ENCODE data around the gene PCID2.
"Not testable (repeated sequence)": the region's sequence is repeated elsewhere in the genome, so short reads cannot be mapped to it uniquely, and the experiment has no call there.

The PCID2 gene

GRCh38 chr13:113164492-113164891 is 44.0 kb downstream of the PCID2 start:
- no peak for DNase-seq

DNA sequence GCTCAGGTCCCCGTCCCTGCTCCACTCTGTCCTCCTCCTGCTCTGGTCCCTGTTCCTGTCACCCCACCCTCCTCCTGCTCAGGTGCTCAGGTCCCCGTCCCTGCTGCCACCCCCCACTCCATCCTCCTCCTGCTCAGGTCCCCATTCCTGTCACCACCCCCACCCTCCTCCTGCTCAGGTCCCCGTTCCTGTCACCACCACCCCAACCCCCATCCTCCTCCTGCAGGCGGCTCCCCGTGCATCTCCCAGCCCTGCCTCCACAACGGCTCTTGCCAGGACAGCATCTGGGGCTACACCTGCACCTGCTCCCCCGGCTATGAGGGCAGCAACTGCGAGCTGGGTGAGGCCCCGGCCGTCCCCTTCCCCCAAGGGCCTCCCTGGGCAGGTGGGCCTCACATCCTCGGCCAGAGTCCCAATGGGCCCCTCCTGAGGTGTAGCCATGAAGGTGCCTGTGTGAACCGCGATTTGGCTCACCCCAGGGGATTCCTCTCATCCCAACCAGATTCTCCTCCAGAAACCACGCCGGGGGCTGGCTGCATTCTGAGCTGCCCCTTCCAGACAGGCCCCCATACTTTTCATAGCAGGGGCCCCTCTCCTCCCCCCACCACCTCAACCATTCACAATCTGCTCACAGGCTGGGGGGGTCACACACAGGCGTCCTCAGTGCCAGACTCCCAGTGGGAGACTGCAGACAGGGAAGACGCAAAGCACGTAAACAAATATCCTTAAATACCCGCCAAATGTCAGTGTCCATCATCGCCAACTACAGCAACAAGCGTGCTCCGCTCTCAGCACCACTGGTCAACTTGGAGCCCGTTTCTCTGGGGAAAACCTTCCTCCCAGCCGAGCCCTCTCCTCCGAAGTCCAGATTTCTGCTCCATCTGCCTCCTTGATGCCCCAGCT is 45.4 kb downstream of the PCID2 start:
- DNase-seq, result no peak

DNA sequence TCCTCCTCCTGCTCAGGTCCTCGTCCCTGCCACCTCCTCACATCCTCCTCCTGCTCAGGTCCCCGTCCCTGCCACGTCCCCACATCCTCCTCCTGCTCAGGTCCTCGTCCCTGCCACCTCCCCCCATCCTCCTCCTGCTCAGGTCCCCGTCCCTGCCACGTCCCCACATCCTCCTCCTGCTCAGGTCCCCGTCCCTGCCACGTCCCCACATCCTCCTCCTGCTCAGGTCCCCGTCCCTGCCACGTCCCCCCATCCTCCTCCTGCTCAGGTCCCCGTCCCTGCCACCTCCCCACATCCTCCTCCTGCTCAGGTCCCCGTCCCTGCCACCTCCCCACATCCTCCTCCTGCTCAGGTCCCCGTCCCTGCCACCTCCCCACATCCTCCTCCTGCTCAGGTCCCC is 46.5 kb downstream of the PCID2 start:
- DNase-seq, result not testable (repeated sequence)

GRCh38 chr13:113161433-113161832 is 47.0 kb downstream of the PCID2 start:
- no peak for DNase-seq

DNA sequence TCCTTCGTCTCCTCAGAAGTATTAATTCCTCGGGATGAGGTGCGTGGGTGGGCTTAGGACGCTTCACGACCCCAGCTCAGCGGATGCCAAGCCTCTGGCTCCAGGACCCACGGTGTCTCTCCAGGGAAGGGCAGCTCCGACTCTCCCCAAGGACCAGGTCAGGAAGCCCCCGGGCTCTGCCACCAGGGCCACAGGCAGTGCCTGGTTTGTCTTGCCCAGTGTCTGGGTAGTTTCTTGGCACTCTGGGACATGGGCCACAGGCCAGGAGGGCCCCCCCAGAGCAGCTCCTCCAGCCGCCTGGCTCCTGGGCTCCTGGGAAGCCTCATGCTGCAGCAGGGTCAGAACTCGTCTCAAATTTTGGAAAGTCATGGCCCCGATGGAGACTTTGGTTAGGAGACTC is 47.5 kb downstream of the PCID2 start:
- no peak for DNase-seq

- no peak for DNase-seq
These were observed 48.8 kb downstream of the PCID2 start for GRCh38 chr13:113159701-113160100.

DNA sequence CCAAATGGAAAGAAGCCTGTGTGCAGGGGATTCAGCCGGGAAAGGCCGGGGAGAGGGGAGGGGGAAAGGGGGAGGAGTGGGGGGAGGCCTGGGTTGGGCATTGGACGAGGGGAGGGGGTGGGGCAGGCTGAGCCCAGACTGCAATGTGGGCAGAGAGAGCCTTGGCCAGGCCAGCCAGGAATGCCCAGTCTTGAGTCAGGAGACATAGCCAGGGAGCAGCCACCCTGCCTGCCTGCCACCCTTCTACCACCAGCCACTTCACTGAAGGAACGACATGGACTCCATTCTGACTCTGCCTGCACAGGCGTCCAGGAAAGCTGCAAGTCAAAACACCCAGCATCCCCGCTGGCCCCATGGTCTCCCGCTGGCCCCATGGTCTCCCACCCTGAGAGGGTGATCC is 49.5 kb downstream of the PCID2 start:
- no peak for DNase-seq

GRCh38 chr13:113157929-113158747 is 50.3 kb downstream of the PCID2 start, which contains the start of gene PROZ:
PROZ (plus strand) TSS chr13:113158648; CDS start chr13:113158661, 13 bp downstream.
- DNase-seq, result no peak

DNA sequence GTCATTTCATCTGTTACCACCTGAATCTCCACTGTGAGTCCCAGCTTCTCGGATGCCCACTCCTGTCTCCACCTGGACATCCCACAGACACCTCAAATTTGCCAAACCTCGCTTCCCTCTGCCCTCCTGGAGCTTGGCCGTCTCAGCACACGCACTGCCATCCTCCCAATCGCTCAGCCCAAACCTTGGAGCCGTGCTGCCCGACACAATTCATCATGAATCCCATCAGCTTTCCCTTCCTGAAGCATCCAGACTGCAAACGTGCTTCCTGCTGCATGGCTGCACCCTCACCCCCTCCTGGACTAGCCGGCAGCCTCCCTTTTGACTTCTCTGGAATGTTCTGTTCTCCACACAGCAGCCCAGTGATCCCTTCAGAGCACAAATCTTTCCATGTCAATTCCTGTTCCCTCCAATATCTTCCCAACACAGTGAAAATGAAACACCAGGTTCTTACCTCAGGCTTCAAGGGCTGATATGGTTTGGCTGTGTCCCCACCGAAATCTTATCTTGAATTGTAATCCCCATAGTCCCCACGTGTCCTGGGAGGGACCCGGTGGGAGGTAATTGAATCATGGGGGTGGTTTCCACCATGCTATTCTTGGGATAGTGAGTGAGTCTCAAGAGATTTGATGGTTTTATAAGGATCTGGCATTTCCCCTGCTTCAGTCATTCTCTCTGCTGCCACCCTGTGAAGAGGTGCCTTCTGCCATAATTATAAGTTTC is 51.1 kb downstream of the PCID2 start:
- no peak for DNase-seq

DNA sequence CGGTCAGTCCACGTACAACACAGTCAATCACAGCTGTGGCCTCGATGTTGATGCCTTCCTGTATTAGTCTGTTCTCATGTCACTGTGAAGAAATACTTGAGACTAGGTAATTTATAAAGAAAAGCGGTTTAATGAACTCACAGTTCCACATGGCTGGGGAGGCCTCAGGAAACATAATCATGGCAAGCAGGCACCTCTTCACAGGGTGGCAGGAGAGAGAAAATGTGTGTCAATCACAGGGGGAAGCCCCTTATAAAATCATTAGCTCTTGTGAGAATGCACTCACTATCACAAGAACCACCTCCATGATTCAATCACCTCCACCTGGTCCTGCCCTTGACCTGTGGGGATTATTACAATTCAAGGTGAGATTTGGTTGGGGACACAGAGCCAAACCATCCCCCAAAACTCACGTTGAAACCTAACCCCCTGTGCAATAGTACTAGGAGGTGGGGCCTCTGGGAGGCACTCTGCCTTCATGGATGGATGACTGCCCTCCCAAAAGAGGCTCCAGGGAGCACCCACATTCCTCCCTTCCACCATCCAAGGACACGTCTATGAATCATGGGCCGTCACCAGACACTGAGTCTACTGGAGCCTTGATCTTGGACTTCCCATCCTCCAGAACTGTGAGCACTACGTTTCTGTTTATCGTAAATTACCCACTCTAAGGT is 52.4 kb downstream of the PCID2 start:
- no peak for DNase-seq

DNA sequence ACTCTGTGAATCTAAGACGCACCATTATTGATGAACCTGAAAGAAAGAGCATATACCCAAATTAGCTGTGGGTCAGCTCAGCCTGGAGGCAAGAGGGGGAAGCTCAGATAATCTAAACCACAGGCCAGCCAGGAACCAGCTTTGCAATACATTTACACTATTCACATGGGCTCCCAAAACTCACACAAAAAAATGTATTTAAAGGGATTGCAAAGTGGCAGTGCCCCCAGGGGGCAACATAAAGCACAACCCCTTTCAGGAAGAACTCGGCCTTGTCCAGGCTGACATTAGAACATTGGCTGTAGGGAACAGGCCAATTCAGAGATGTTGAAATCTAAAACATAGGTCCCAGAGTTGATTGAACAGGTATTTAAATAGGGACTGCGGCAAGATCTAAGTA is 53.3 kb downstream of the PCID2 start:
- DNase-seq, result no peak

GRCh38 chr13:113153810-113154748 is 54.4 kb downstream of the PCID2 start:
- peak; percentile 73 for DNase-seq

DNA sequence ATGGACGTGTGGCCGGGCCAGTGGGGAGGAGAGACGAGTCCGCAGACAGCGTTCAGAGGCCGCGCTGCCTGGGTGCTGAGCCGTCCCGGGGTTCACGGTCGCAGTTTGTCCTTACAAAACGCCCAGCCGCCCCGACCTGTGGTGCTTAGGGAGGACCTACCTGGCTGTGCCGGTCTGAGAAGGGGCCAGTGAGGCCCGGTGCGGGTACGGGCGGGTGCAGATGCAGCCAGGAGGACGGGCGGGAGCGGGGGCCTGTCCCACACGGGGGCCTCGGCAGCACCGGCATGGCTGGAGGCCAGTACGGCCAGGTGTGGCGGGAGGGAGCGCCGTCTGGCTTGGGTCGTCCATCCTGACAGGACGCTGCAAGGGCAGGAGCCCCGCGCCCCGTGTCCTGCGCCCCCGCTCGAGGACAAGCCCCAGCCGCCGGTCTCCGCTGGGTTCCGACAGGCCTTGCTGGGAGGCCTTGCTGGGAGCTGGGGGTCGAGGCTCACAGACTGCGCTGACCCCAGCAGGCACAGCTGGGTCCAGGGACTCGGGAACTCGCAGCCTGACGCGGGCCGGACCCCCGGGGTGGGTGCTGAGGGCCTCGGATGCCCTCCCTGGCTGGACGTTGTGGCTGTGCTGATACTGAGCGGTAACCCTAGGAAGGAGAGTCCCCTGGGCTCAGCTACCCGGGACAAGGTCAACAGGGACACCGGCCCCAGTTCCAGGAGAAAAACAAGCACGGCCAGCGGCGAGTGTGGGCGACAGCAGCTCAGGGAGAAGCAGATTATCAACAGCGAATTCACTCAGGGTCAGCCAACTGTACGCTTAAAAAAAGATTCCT is 55.3 kb downstream of the PCID2 start:
- no peak for DNase-seq

DNA sequence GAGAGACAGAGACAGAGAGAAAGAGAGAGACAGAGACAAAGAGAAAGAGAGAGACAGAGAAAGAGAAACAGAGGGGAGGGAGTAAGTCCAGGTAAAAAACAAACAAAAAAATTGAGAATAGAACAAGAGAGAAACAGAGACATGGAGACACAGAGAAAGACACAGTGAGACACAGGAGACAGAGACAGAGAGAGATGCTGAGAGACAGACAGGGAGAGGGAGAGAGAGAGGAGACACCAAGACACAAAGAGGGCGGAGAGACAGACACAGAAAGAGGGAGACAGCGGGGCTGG is 55.8 kb downstream of the PCID2 start:
- no peak for DNase-seq

- peak; percentile 66 for DNase-seq
These were observed 56.5 kb downstream of the PCID2 start for GRCh38 chr13:113151745-113152690.

DNA sequence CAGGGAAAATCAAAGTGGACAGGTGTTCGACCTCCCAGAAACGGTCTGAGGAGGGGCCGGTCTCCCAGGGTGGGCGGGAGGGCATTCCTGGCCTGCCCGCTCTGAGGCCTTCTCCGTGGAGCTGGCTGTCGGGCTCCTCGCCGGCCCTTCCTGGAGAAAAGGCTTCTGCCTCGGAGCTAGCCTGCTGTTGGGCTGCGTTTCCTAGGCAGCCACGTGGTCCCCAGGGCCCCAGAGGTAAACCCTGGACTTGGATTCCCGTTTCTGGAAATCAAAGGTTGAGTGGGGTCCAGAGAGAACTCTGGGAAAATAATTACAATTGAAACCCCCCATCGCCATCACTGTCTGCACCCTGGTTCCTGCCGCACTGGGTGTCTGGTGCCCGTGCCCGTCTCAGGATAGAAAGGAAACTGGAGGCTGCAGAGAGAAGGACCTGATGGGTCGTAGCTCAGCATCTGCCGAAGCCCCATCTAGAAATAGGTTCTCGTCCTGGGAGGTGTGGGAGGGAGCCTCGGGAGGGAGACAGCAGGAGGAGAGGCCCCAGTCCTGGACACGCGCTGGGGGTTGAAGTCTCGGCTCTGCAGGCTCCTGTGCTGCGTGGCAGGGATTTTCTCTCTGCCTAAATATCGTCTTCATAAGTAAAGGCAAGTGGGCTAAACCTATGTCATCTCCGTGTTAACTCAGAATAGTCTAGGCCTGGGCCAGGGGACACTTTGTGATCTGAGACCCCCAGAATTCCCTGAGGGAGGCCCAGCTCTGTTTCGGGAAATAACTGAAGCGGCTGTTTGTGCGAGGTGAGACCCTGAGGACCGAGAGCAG is 57.7 kb downstream of the PCID2 start:
- DNase-seq, result no peak

GRCh38 chr13:113149711-113150549 is 58.5 kb downstream of the PCID2 start:
- DNase-seq, result no peak
